HL-60 (cell line): ENCODE data around the gene C22orf31.

Experiments
- POLR2AphosphoS5 ChIP-seq: IDR thresholded peaks from 2 replicates; pipeline ENCODE4 v1.6.1; 2012; ENCODE audit warnings: low read depth
- TF ChIP-seq, protein P1 (sequence below): IDR thresholded peaks from one replicate; pipeline ENCODE4 v1.5.1; 2011; ENCODE audit warnings: low read length, control low read depth, inconsistent platforms; ENCODE audit not compliant: insufficient read depth
- TF ChIP-seq, protein P2 (sequence below): IDR thresholded peaks from 2 replicates; pipeline ENCODE4 v1.6.1; 2012; ENCODE audit warnings: low read depth; ENCODE audit not compliant: insufficient replicate concordance

DNA sequence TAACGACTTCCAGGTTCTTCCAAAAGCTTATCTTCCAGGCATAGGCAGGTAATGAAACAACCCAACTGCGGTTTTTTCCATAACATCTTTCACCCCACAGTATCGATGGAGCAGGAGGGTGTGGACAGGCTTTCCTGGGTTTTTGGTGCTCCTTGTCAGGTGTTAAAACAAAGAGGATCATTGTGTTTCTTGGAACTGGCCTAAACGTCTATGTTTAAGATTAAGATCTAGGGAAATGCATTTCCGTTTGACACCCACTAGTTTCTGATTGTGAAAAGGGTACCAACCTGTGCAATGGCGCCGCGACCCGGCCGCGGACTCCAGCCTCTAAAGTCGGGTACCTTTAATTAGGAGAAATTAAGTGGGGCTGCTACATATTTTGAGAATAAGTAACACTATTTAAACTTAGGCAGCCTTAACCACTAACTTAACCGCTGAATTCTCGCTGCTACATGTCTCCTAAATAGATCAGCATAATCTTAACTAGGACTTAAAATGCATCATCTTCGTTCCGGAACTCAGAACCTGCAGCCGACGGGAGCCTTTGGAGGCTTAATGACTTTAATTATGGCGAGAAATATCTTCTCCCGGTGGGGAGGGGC lies 31.5 kb downstream of the C22orf31 start:
- TF ChIP-seq, protein P1, sequence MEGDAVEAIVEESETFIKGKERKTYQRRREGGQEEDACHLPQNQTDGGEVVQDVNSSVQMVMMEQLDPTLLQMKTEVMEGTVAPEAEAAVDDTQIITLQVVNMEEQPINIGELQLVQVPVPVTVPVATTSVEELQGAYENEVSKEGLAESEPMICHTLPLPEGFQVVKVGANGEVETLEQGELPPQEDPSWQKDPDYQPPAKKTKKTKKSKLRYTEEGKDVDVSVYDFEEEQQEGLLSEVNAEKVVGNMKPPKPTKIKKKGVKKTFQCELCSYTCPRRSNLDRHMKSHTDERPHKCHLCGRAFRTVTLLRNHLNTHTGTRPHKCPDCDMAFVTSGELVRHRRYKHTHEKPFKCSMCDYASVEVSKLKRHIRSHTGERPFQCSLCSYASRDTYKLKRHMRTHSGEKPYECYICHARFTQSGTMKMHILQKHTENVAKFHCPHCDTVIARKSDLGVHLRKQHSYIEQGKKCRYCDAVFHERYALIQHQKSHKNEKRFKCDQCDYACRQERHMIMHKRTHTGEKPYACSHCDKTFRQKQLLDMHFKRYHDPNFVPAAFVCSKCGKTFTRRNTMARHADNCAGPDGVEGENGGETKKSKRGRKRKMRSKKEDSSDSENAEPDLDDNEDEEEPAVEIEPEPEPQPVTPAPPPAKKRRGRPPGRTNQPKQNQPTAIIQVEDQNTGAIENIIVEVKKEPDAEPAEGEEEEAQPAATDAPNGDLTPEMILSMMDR = no peak
- TF ChIP-seq, protein P2, sequence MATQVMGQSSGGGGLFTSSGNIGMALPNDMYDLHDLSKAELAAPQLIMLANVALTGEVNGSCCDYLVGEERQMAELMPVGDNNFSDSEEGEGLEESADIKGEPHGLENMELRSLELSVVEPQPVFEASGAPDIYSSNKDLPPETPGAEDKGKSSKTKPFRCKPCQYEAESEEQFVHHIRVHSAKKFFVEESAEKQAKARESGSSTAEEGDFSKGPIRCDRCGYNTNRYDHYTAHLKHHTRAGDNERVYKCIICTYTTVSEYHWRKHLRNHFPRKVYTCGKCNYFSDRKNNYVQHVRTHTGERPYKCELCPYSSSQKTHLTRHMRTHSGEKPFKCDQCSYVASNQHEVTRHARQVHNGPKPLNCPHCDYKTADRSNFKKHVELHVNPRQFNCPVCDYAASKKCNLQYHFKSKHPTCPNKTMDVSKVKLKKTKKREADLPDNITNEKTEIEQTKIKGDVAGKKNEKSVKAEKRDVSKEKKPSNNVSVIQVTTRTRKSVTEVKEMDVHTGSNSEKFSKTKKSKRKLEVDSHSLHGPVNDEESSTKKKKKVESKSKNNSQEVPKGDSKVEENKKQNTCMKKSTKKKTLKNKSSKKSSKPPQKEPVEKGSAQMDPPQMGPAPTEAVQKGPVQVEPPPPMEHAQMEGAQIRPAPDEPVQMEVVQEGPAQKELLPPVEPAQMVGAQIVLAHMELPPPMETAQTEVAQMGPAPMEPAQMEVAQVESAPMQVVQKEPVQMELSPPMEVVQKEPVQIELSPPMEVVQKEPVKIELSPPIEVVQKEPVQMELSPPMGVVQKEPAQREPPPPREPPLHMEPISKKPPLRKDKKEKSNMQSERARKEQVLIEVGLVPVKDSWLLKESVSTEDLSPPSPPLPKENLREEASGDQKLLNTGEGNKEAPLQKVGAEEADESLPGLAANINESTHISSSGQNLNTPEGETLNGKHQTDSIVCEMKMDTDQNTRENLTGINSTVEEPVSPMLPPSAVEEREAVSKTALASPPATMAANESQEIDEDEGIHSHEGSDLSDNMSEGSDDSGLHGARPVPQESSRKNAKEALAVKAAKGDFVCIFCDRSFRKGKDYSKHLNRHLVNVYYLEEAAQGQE = no peak
- no peak for TF ChIP-seq POLR2AphosphoS5
